Hypothalamus (tissue), 51 donors: ENCODE results near the gene NDUFS3.

Experiments used
- DNase-seq, 51 donors: peaks; one replicate each; lab custom pipeline; 2025; lab: John Stamatoyannopoulos, UW

The NDUFS3 gene

GRCh38 chr11:47620836-47621378 is 42.0 kb downstream of the NDUFS3 start:
- DNase-seq = no peak

GRCh38 chr11:47626234-47626633 is 47.4 kb downstream of the NDUFS3 start:
- no peak for DNase-seq

- DNase-seq = no peak
These were observed 49.2 kb downstream of the NDUFS3 start for GRCh38 chr11:47628026-47628425.

GRCh38 chr11:47631473-47631872 is 52.6 kb downstream of the NDUFS3 start:
- DNase-seq = no peak
